WTC11 (cell line): ENCODE results near the gene OBSCN. TPM values are rescaled to one million over a fixed set of nuclear protein-coding genes. Genes with fewer than 3 reads are reported as not detected.

Experiments used
- ATAC-seq: fragments of 200-7000 bp; cut with Tn5 transposase; 2 replicates; pipeline ENCODE4 v1.10.0; 2021; ENCODE audit warnings: mild to moderate bottlenecking, moderate library complexity
- CTCF ChIA-PET: fragments of 300-600 bp; sonication (Branson Sonifier 250); formaldehyde crosslinking; loops from one replicate; lab custom pipeline; 2021; ENCODE audit warnings: antibody characterized with exemption; lab: Charles Lee
- POLR2A ChIA-PET: fragments of 350-600 bp; sonication (Branson Sonifier 250); formaldehyde crosslinking; loops from one replicate; lab custom pipeline; 2021; ENCODE audit warnings: antibody characterized with exemption; lab: Charles Lee
- DNase-seq: peaks from one replicate; pipeline ENCODE4 v3.0.0; 2021; ENCODE audit warnings: low spot score
- H3K27ac Mint-ChIP-seq: 2 replicates; pipeline ENCODE4 v1.8.0; 2021; ENCODE audit warnings: mixed read lengths
- H3K27me3 Mint-ChIP-seq: 2 replicates; pipeline ENCODE4 v1.8.0; 2021; ENCODE audit warnings: low read depth, mild to moderate bottlenecking, moderate library complexity, mixed read lengths
- H3K36me3 Mint-ChIP-seq: 2 replicates; pipeline ENCODE4 v1.8.0; 2021; ENCODE audit warnings: mixed read lengths
- H3K4me1 Mint-ChIP-seq: 2 replicates; pipeline ENCODE4 v1.8.0; 2022; ENCODE audit warnings: mixed read lengths
- H3K4me3 Mint-ChIP-seq: 2 replicates; pipeline ENCODE4 v1.8.0; 2021; ENCODE audit warnings: mild to moderate bottlenecking, moderate library complexity, mixed read lengths
- H3K9me3 Mint-ChIP-seq: 2 replicates; pipeline ENCODE4 v1.8.0; 2021; ENCODE audit warnings: mixed read lengths
- ATF1 ChIP-seq: sonication (generic); formaldehyde crosslinking; IDR thresholded peaks from 2 replicates; pipeline ENCODE4 v1.8.1; 2023; ENCODE audit warnings: mild to moderate bottlenecking, moderate library complexity, missing genetic modification reagents
- CDX4 ChIP-seq: fragments of 250-450 bp; sonication (Bioruptor Pico); IDR thresholded peaks from 2 replicates; pipeline ENCODE4 v1.9.0; 2021; ENCODE audit warnings: moderate library complexity, mild to moderate bottlenecking, inconsistent platforms, borderline replicate concordance
- E2F5 ChIP-seq: sonication (generic); formaldehyde crosslinking; IDR thresholded peaks from 2 replicates; pipeline ENCODE4 v1.8.1; 2022; ENCODE audit warnings: mild to moderate bottlenecking, moderate library complexity, missing genetic modification reagents
- ELF4 ChIP-seq: sonication (generic); formaldehyde crosslinking; IDR thresholded peaks from 2 replicates; pipeline ENCODE4 v1.8.1; 2022; ENCODE audit warnings: low read depth, mild to moderate bottlenecking, moderate library complexity, missing genetic modification reagents
- EMX1 ChIP-seq: fragments of 250-450 bp; sonication (Bioruptor Pico); IDR thresholded peaks from 2 replicates; pipeline ENCODE4 v1.8.0; 2021; ENCODE audit warnings: mild to moderate bottlenecking
- ERG ChIP-seq: fragments of 250-450 bp; sonication (Bioruptor Pico); IDR thresholded peaks from 2 replicates; pipeline ENCODE4 v1.8.0; 2021; ENCODE audit warnings: mild to moderate bottlenecking
- FOXJ3 ChIP-seq: sonication (generic); formaldehyde crosslinking; IDR thresholded peaks from 2 replicates; pipeline ENCODE4 v1.9.0; 2021; ENCODE audit warnings: missing genetic modification reagents, mild to moderate bottlenecking, borderline replicate concordance
- FOXK1 ChIP-seq: sonication (generic); formaldehyde crosslinking; IDR thresholded peaks from 2 replicates; pipeline ENCODE4 v1.8.0; 2022; ENCODE audit warnings: mild to moderate bottlenecking, moderate library complexity, missing genetic modification reagents
- FOXP1 ChIP-seq: sonication (generic); formaldehyde crosslinking; IDR thresholded peaks from 2 replicates; pipeline ENCODE4 v1.8.0; 2022; ENCODE audit warnings: missing genetic modification reagents, mild to moderate bottlenecking, moderate library complexity, borderline replicate concordance
- GRHL2 ChIP-seq: fragments of 250-450 bp; sonication (Bioruptor Pico); IDR thresholded peaks from 2 replicates; pipeline ENCODE4 v1.8.0; 2022; ENCODE audit warnings: mild to moderate bottlenecking, moderate library complexity; ENCODE audit not compliant: insufficient replicate concordance, severe bottlenecking
- JAZF1 ChIP-seq: fragments of 250-450 bp; sonication (Bioruptor Pico); IDR thresholded peaks from 2 replicates; pipeline ENCODE4 v1.9.0; 2021; ENCODE audit warnings: moderate library complexity, mild to moderate bottlenecking, inconsistent platforms
- KAT7 ChIP-seq: sonication (generic); formaldehyde crosslinking; IDR thresholded peaks from 2 replicates; pipeline ENCODE4 v1.8.1; 2023; ENCODE audit warnings: missing genetic modification reagents, mild to moderate bottlenecking, borderline replicate concordance
- MXD4 ChIP-seq: fragments of 250-450 bp; sonication (Bioruptor Pico); IDR thresholded peaks from 2 replicates; pipeline ENCODE4 v1.8.0; 2021; ENCODE audit warnings: mild to moderate bottlenecking, moderate library complexity, borderline replicate concordance
- MYBL2 ChIP-seq: sonication (generic); formaldehyde crosslinking; IDR thresholded peaks from 2 replicates; pipeline ENCODE4 v1.8.1; 2023; ENCODE audit warnings: mild to moderate bottlenecking, moderate library complexity, missing genetic modification reagents
- NFYB ChIP-seq: sonication (generic); formaldehyde crosslinking; conservative IDR thresholded peaks from 2 replicates; pipeline ENCODE4 v1.8.0; 2022; ENCODE audit warnings: low read depth, missing genetic modification reagents
- NR3C1 ChIP-seq: sonication (generic); formaldehyde crosslinking; conservative IDR thresholded peaks from 2 replicates; pipeline ENCODE4 v1.8.1; 2023; ENCODE audit warnings: low read depth, mild to moderate bottlenecking, missing genetic modification reagents
- OVOL2 ChIP-seq: fragments of 250-450 bp; sonication (Bioruptor Pico); IDR thresholded peaks from 2 replicates; pipeline ENCODE4 v1.9.0; 2021; ENCODE audit warnings: mild to moderate bottlenecking, borderline replicate concordance
- RELA ChIP-seq: sonication (generic); formaldehyde crosslinking; IDR thresholded peaks from 2 replicates; pipeline ENCODE4 v1.8.1; 2022; ENCODE audit warnings: missing genetic modification reagents, mild to moderate bottlenecking, borderline replicate concordance
- SOX15 ChIP-seq: fragments of 250-450 bp; sonication (Bioruptor Pico); IDR thresholded peaks from 2 replicates; pipeline ENCODE4 v1.9.0; 2021; ENCODE audit warnings: mild to moderate bottlenecking
- SP1 ChIP-seq: sonication (generic); formaldehyde crosslinking; conservative IDR thresholded peaks from 2 replicates; pipeline ENCODE4 v1.8.1; 2022; ENCODE audit warnings: missing genetic modification reagents
- ZNF396 ChIP-seq: fragments of 250-450 bp; sonication (Bioruptor Pico); IDR thresholded peaks from 2 replicates; pipeline ENCODE4 v1.8.0; 2021; ENCODE audit warnings: mild to moderate bottlenecking, moderate library complexity, borderline replicate concordance
- ZNF416 ChIP-seq: fragments of 250-450 bp; sonication (Bioruptor Pico); IDR thresholded peaks from 2 replicates; pipeline ENCODE4 v1.9.0; 2021; ENCODE audit warnings: mild to moderate bottlenecking, inconsistent platforms
- ZNF423 ChIP-seq: fragments of 250-450 bp; sonication (Bioruptor Pico); IDR thresholded peaks from 2 replicates; pipeline ENCODE4 v2.1.2; 2022; ENCODE audit warnings: mild to moderate bottlenecking, moderate library complexity
- ZNF532 ChIP-seq: fragments of 250-450 bp; sonication (Bioruptor Pico); IDR thresholded peaks from 2 replicates; pipeline ENCODE4 v1.9.0; 2021; ENCODE audit warnings: mild to moderate bottlenecking, borderline replicate concordance
- total RNA-seq: library from RNA; stranded (reverse); gene quantifications from 3 replicates; pipeline ENCODE4 v1.2.3, GENCODE V29; 2021
- TF ChIP-seq, protein P1 (sequence below): fragments of 200-600 bp; IDR thresholded peaks from 2 replicates; pipeline ENCODE4 v1.8.0; 2022; ENCODE audit warnings: antibody characterized with exemption
- TF ChIP-seq, protein P2 (sequence below): sonication (generic); formaldehyde crosslinking; IDR thresholded peaks from 2 replicates; pipeline ENCODE4 v1.8.0; 2022; ENCODE audit warnings: mild to moderate bottlenecking, missing genetic modification reagents

The OBSCN gene
- total RNA-seq, 1 experiment from 2014 or later, result 38.8 TPM

- Mint-ChIP-seq H3K27me3 (no peaks in the 10 kb centered on the region), H3K36me3 (peaks cover 25% of the 10 kb centered on the region)
- TF ChIP-seq NFYB (no peak), FOXP1 (CRISPR knock-in tag) (no peak), ELF4 (no peak), ZNF396 (CRISPR knock-in tag) (no peak), MYBL2 (CRISPR knock-in tag) (no peak), KAT7 (CRISPR knock-in tag) (no peak), EMX1 (CRISPR knock-in tag) (no peak), MXD4 (CRISPR knock-in tag) (no peak), SOX15 (CRISPR knock-in tag) (no peak), ZNF423 (CRISPR knock-in tag) (no peak), NR3C1 (CRISPR knock-in tag) (no peak), ERG (no peak), ZNF532 (CRISPR knock-in tag) (no peak), GRHL2 (CRISPR knock-in tag) (no peak), FOXK1 (CRISPR knock-in tag) (no peak)
- TF ChIP-seq, protein P1, sequence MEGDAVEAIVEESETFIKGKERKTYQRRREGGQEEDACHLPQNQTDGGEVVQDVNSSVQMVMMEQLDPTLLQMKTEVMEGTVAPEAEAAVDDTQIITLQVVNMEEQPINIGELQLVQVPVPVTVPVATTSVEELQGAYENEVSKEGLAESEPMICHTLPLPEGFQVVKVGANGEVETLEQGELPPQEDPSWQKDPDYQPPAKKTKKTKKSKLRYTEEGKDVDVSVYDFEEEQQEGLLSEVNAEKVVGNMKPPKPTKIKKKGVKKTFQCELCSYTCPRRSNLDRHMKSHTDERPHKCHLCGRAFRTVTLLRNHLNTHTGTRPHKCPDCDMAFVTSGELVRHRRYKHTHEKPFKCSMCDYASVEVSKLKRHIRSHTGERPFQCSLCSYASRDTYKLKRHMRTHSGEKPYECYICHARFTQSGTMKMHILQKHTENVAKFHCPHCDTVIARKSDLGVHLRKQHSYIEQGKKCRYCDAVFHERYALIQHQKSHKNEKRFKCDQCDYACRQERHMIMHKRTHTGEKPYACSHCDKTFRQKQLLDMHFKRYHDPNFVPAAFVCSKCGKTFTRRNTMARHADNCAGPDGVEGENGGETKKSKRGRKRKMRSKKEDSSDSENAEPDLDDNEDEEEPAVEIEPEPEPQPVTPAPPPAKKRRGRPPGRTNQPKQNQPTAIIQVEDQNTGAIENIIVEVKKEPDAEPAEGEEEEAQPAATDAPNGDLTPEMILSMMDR, result no peak
- TF ChIP-seq, all 79 proteins: peak for 0
- Mint-ChIP-seq H3K4me1 (no peaks in the 10 kb centered on the region), H3K9me3 (no peaks in the 10 kb centered on the region), H3K27ac (no peak overlapping the region), H3K4me3 (no peak overlapping the region)
- DNase-seq (no peak), ATAC-seq (no peak)
- ChIA-PET CTCF (interaction anchor here (0.6 to 1.9 kb wide), 8 partner anchors 10 to 232 kb away, joined by 3 to 5 read pairs (median 4); partner anchors contain the start of gene IBA57), POLR2A (no interaction called here)
These were observed 75.8 kb downstream of the OBSCN start for GRCh38 chr1:228283476-228284147.

GRCh38 chr1:228284148-228284495 is 76.3 kb downstream of the OBSCN start:
- ChIA-PET CTCF (interaction anchor here (1.2 to 1.4 kb wide), 2 partner anchors 25 to 231 kb away, joined by 4 to 5 read pairs; no protein-coding TSS in a partner anchor), POLR2A (no interaction called here)
- Mint-ChIP-seq H3K27me3 (no peaks in the 10 kb centered on the region), H3K27ac (no peak overlapping the region), H3K36me3 (peaks cover 25% of the 10 kb centered on the region), H3K4me3 (no peak overlapping the region), H3K9me3 (no peaks in the 10 kb centered on the region), H3K4me1 (no peaks in the 10 kb centered on the region)
- no peak for DNase-seq
- no peak for ATAC-seq
- TF ChIP-seq NFYB, result no peak
- no peak for TF ChIP-seq NR3C1 (CRISPR knock-in tag)
- no peak for TF ChIP-seq ZNF416
- TF ChIP-seq FOXJ3, result no peak
- TF ChIP-seq OVOL2 (CRISPR knock-in tag), result no peak
- no peak for TF ChIP-seq E2F5 (CRISPR knock-in tag)
- TF ChIP-seq, protein P2, sequence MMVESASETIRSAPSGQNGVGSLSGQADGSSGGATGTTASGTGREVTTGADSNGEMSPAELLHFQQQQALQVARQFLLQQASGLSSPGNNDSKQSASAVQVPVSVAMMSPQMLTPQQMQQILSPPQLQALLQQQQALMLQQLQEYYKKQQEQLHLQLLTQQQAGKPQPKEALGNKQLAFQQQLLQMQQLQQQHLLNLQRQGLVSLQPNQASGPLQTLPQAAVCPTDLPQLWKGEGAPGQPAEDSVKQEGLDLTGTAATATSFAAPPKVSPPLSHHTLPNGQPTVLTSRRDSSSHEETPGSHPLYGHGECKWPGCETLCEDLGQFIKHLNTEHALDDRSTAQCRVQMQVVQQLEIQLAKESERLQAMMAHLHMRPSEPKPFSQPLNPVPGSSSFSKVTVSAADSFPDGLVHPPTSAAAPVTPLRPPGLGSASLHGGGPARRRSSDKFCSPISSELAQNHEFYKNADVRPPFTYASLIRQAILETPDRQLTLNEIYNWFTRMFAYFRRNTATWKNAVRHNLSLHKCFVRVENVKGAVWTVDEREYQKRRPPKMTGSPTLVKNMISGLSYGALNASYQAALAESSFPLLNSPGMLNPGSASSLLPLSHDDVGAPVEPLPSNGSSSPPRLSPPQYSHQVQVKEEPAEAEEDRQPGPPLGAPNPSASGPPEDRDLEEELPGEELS (CRISPR knock-in tag), result no peak
- no peak for TF ChIP-seq CDX4 (CRISPR knock-in tag)
- no peak for TF ChIP-seq JAZF1 (CRISPR knock-in tag)
- no peak for TF ChIP-seq SP1 (CRISPR knock-in tag)
- TF ChIP-seq RELA (CRISPR knock-in tag), result no peak
- no peak for TF ChIP-seq ATF1 (CRISPR knock-in tag)
